H4 (cell line): Measurements from ENCODE around the gene POU6F2. TPM values are rescaled to one million over a fixed set of nuclear protein-coding genes. Genes with fewer than 3 reads are reported as not detected.
"Not testable (repeated sequence)": the region's sequence is repeated elsewhere in the genome, so short reads cannot be mapped to it uniquely, and the experiment has no call there.

Experiments used
- DNase-seq: peaks from one replicate; pipeline ENCODE4 v3.0.0-alpha.2; 2015; ENCODE audit warnings: low spot score
- total RNA-seq: library from RNA; depleted of rRNA; stranded (reverse); fragments of >200 nt; shearing (Covaris generic); gene quantifications from 2 replicates; pipeline ENCODE4 v1.2.3, GENCODE V29; 2014

The POU6F2 gene
- total RNA-seq, 1 experiment from 2014 or later, result 0.41 TPM

DNA sequence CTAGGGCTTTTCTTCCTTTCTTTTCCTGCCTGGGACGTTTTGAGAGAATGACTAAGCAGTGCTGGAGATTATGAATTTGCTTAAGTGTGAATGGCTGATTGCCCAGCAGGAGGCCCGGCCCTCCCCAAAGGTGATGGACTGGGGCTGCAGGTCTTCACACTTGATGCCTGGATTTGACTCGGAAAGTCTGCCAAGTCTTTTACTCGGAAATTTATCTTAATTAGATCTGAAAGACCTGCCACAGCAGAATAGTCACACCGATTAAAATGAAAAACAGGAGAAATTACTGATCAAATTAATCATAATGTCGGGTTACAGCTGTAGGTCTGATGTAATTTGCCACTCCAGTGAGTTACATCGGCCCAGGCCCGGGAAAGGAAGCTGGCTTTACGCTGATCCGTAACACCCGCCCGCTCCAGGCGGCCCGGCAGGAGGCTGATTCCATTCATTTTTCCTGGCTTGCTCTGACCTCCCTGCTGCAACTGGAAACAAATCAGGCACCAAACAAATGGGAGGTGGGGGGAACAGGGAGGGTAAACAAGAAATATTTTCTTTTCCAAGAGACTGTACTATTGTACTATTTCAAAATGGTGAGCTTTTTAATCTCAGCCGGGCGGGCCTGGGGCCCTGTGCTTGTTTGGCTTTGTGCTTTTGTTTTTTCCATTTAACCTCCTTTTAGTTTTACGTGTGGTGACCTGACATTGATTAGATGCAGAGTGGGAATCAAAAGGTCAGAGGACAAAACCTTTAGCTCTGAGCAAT is 376.1 kb downstream of the POU6F2 start:
- DNase-seq, result peak; percentile 88

DNA sequence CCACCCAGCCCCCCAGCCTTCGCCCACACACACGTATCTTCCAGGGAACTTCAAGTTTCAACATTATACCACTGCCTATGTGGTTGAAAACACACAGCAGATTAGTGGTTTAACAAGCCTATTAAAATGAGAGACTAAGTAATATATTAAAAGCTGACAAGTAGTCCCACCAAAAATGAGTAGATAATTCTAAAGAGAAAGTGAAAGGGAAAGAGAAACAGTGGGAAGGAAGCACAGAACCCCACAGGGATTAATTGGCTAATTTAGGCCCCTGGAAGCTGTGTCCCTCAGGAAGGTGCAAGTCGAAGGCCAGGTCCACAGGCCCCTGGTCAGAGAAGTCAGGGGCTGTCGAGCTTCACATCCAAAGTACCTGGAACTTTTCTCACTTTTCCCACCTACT is 378.0 kb downstream of the POU6F2 start:
- DNase-seq, result no peak

DNA sequence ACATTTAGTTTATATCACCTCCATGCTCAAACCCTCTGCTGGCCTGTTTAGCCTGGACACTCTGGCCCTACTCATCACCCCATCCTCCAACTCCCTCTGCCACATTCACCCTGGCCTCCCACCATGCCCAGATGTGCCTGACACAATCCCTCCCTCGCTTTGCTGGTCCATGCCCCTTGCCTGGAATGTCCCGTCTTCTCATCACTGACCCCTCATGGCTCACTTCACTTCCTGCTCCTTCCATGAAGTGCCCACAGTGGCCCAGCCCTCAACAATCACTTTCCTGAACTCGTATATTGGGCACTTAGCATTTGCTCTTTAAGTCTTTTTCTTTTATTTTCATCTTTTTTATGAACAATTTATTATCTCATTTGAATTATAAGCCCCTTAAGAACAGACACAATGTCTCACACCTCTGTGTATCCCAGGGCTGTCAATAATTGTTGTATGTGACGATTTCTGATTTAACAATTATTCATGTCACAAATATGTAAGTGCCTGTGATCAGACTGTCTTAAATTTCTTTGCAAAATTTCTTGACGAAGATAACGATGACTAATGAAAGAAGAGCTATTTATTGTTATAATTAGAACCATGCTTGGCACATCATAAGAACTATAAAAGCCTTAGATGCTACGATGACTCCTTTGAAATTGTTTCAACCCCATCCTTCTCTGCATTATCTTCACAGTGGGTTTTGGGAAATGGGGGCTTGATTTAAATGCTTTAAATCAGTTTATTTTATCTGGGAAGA is 378.6 kb downstream of the POU6F2 start:
- no peak for DNase-seq

DNA sequence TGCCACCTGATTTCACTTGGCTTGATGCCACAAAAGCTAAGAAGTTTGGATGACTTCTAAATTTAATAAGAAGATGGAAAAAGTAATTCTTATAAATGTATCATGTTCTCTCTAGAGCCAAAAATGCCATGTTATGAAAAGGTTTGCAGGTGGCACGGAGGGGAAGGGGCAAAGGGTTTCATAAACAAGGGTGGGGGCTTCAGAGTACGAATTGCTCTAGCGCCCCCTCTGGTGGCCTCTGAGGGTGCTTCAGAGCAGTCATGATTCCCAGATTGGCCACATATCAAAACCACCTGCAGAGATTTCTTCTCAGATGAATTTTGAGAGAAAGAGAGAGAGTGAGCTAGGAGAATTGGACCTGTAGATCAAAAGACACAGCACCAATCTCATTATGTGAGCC is 379.9 kb downstream of the POU6F2 start:
- DNase-seq, result no peak

DNA sequence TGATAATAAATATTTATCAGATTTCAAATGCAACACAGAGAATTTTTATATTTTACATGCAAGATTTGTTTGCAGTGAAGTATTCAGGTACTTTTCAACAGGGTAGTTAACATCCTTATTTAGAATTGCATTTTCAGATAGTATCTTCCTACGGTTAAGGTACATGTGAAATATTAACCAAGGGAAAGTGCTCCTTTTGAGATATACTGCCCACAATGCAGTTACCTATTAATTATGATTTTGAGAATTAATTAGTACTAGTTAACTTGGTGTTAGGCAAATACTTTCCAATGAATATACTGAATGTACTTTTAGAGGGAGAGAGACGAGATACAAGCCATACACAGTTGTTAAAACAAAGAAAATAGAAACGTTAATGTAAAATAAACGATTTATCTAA is 382.3 kb downstream of the POU6F2 start:
- no peak for DNase-seq

DNA sequence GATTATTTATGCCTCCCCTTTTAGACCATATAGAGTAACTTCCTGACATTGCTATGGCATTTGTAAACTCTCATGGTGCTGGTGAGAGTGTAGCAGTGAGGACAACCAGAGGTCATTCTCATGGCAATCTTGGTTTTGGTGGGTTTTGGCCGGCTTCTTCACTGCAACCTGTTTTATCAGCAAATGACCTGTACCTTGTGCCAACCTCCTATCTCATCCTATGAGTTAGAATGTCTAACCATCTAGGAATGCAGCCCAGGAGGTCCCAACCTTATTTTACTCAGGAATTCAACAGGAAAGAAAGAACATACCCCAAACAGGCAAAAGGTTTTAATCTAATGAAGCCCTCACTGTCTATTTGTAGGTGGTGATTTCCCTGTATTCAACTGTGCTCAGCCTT is 383.1 kb downstream of the POU6F2 start:
- DNase-seq, result no peak

DNA sequence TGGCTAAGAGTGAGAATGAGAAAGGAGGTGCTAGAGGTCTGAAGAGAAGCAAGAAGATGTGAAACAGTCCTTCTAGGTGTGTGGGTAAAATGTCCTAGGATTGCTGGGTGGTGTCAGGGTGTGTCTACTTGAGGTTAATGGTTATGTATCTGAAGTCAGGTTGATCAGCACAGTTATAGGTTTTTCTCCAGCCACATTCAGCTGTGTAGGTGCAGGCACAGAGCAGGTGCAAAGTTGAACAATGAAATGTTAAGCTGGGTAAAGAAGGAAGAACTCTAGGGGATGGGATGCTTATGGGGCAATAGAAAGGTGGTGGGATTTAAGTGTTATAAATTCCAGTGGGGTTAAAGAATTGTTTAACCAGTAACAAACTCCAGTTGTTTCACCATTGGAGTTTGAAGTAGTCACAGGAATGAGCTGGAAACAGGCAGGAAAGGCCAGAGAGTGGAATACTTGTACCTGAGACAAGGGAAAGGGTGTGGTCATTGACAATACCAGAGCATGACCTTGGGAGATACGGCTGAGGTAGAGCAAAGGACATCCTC is 388.1 kb downstream of the POU6F2 start:
- no peak for DNase-seq

DNA sequence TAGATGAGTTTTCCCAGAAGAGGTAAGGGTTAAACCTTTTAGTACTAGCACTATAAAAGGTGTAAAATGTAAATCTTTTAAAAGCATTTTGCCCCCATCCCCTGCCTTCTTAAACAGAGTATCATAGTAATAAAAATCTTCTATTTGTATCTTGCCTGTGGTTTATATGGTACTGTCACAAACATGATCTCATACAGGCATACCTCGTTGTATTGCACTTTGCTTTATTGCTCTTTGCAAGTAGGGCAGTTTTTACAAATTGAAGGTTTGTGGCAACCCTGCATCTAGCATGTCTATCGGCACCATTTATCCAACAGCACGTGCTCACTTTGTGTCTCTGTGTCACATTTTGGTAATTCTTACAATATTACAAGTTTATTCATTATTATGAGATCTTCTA is 389.7 kb downstream of the POU6F2 start:
- no peak for DNase-seq

DNA sequence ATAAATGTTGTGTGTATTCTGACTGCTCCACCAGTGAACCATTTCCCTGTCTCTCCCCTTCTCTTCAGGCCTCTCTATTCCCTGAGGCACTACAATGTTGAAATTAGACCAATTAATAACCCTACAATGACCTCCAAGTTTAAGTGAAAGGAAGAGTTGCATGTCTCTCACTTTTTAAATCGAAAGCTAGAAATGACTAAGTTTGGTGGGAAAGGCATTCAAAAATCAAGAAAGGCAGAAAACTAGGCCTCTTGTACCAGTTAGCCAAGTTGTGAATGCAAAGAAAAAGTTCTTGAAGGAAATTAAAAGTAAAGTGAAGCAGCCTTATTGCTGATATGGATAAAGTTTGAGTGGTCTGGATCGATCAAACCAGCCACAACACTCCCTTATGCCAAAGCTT is 390.2 kb downstream of the POU6F2 start:
- no peak for DNase-seq

DNA sequence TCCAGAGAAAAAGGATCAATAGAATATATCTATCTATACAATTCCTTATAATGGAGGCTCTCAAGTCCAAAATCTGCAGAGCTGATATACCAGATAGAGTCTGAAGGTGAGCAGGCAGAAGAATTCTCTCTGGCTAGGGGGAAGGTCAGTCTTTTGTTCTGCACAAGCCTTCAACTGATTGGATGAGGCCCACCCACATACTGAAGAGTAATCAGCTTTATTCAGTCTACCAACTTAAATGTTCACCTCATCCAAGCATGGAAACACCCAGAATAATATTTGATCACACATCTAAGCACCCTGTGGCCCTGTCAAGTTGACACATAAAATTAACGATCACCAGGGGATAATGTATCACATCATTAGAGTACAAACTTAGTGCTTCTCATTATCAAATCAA is 394.7 kb downstream of the POU6F2 start:
- no peak for DNase-seq

DNA sequence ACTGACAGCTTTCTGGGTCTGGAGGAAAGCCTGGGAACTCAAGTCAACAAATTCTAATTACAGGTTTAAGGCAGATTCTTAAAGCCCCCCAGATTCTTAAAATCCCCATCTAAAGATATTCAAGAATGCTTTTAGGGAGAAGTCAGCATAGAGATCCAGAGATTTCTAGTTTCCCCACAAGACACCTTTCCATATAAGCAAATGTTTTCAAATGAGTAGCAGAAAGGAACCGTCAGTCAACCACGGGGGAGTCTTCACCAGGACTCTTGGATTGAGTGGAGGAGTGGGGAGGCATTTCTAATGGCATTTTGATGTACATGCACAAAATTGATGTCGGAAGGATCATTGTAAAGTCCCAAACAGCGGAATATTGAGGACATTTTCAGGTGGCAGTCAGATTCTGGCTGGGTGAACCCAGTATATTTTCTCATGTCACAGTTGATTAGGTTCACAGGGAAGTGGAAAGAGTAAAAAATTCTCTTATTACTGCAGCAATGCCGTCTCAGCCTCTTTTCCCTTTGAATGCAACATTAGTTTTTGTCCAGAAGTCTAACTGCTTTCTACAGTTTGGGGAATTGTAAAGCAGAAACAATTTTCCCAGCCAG is 396.8 kb downstream of the POU6F2 start:
- DNase-seq, result no peak

DNA sequence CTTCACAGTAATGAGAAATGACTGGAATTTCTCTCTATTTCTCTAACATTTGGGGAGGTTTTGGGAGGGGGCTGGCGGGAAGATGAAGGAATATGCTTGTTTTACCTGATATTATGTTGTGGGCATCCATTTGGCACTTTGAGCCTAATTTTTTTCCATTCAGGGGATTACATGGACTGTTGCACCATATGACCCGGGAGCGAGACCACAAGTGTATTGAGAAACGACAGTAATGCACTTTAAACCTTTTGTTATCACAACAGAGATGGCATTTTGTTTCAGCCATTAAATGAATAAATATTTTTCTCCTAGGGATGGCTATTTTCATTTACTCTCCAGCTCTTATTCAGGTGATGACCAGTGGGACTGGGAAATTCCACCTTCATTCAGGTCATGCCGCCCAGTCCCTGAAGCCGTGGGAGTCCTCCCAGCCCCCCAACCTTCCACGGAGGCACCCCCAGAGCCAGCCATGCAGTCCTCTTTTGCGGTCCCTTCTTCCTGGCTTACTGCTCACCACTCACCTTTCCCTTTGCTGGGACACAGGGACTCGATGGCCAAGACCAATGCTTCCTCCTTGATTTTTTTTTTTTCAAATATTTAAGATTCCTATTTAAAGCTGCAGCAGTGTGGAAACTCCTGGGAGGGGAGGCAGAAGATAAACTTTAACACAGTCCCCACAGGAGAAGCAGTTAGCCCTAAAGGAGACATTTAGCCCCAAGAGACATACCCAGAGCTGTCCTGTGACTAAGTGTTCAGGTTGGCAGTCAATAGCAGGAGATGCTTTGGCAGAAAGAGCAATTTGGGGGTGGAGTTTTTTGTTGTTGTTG is 397.6 kb downstream of the POU6F2 start:
- no peak for DNase-seq

DNA sequence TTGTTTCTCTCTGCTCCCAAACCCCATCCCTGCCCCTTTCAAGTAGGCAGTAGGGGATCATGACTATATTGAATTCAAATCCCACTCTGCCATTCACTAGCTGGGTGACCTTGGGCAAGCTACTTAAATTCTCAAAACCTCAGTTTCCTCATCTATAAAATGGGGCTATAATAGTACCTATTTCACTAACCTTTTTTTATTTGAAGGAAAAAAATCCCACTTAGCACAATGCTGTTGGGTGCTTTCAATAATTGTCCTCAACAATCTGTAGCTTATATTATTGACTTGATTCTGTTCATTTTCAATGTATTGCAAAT is 398.1 kb downstream of the POU6F2 start:
- no peak for DNase-seq

DNA sequence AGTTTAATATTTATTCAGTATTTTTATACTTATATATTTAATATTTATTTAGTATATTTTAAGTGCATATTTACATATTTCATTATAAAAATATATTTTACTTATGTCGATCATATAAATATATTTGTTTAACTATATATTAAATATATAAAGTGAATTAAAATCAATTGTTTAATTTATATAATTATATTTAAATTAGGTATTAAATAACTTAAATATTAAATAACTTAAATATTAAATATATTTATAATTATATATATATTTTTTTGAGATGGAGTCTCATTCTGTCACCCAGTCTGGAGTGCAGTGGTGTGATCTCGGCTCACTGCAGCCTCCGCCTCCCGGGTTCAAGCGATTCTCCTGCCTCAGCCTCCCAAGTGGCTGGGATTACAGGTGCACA is 399.2 kb downstream of the POU6F2 start:
- not testable (repeated sequence) for DNase-seq

DNA sequence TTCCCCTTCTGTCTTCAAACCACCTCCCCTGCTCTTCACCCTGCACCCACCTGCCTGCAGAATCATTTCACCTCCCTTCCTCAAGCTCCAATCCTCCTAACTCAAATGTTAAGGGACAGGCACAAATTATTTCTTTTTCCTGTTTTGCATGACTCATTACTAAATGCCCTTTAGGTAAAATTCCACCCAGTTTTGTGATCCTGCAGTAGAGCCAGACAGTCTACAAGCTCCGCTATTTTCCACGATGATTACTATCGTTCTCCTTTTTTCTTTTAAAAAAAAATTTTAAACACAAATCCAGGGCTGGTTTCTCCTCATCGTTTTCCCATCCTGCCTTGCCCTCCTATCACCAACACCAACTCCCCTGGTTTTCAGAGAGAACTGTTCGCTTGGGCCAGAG is 401.7 kb downstream of the POU6F2 start:
- DNase-seq, result no peak

DNA sequence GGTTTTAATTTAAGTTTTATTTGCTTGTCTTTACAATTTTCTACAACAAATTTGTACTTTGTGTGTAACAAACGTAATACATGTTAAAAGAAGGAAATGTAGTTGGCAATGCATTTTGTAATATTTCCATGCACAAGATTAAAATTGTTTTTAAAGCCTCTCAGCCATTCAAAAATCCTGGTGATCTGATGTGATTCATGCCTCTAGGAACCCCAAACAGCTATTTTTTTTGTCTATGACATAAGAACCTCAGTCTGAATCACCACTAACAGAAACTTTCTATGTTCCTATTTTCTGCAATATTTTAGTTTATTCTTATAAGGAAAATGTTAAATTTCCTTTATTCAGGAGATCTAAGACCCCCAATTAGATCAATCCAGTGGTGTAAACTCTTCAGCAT is 405.4 kb downstream of the POU6F2 start:
- DNase-seq, result no peak

DNA sequence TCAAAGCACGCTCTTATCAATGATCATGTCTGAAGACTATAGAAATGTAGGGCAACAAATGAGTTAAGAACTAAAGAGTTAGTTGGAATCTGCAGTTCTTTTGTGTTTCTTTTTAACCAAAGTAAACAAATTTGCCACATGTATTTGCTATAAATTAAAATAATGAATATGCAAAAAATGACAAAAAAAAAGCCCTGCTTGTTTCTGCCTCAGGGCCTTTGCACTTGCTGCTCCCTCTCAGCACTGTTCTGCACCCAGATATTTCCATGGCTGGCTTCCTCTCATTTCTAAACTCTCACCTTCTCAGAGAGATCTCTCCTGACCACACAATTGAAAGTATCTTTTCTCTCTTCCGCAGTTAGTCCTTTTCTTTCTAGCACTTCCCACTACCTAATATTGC is 406.7 kb downstream of the POU6F2 start:
- no peak for DNase-seq

DNA sequence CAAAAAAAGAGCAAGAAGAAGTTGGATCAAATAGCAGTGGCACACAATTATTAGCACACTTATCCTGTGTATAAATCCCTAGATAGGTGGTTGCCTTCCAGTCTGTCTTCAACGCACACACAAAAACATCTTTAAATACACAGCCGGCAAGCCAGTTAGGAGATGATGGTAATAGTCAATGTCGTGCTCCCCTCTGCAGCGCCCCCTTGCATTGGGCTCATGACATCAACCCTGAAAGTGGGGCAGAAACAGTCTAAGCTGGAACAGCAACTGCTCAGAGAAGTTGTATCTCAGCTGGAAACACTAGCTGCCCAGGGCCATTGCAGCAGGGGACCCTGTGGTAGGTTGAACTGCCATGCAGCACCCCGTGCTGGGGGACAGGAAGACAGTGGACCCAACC is 409.0 kb downstream of the POU6F2 start:
- DNase-seq, result no peak

DNA sequence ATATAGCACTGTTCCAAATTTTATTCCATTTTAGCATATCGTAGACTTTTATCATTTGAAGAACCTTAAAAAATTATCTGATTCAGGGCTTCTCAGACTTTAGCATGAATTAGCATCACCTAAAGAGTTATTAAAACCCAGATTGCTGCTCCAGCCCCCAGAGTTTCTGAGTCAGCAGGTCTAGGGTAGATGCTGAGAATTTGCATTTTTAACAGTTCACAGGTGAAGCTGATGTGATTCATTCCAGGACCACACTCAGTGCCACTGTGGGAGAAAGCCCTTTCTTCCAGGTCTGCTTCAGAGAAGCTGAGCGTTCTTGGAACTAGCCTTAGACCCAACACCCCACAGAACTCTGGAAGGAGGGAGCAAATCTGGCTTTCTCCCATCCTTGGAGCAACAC is 414.4 kb downstream of the POU6F2 start:
- no peak for DNase-seq

DNA sequence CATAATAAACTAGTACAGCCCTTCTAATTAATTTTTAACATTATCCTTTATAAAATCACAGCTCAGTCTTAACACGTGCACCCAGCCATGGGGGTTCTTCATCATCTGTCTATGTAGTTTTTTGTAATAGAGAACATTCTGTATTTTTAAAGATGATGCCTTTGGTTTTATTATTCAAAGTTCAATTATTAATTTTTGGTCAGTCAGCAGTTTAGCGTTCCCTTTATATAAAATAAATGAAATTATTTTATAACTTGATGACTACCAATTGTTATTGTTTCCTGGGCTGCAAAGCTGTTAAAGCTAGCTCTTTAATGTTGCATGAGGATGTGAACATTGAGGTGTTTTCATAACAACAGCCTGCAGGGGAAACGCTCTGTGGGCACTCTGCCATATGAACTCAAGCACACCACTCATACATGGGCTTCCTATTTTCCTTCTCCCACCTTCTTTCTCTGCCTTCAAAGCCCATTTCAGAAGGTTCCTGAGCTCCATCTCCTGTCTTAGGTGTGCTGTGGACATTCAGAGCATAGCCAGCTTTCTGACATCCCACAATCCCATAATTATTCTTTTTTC is 416.5 kb downstream of the POU6F2 start:
- no peak for DNase-seq

DNA sequence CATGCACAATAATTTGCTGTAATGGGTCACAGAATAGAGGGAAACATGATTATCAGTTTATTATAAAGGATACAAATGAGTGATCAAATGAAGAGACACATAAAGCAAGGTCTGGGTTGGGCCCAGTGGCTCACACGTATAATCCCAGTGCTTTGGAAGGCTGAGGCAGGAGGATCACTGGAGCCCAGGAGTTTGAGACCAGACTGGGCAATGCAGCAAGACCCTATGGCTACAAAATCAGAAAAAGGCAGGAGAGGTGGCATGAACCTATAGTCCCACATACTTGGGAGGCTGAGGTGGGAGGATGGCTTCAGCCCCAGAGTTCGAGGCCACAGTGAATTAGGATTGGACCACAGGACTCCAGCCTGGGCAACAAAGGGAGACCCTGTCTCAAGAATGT is 421.7 kb downstream of the POU6F2 start:
- no peak for DNase-seq

DNA sequence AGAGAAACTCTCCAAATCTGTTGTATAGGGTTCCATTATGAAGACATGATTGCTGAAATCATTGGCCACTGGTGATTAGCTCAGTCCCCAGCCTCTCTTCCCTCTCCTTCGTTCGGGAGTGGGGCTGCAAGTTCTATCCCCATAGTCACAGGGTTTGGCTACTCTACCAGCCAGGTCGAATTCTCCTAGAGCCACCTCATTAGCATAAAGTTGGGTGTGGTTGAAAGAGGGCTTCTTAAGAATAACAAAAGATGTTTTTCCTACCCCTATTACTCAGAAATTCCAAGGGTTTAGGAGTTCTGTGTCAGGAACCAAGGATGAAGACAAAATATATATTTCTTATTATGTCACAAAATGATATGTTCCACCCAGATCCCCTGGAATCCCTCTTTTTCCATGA is 422.3 kb downstream of the POU6F2 start:
- no peak for DNase-seq
